ENCODE results near the gene CD46.
"Not testable (repeated sequence)": the region's sequence is repeated elsewhere in the genome, so short reads cannot be mapped to it uniquely, and the experiment has no call there.

Gene CD46

GRCh38 chr1:207751790-207752455 lies at the start of gene CD46:
Gene CD46 (plus strand): TSS chr1:207752054. CDS start chr1:207752213, 159 bp downstream.
- DNase-seq (ENCODE audit: low read depth) = peak; percentile 87

- no peak for DNase-seq (ENCODE audit: low read depth)
Measured at GRCh38 chr1:207702317-207702716, 49.5 kb upstream of the CD46 start.

- DNase-seq (ENCODE audit: low read depth) = no peak
Measured at GRCh38 chr1:207703712-207704111, 48.1 kb upstream of the CD46 start.

DNA sequence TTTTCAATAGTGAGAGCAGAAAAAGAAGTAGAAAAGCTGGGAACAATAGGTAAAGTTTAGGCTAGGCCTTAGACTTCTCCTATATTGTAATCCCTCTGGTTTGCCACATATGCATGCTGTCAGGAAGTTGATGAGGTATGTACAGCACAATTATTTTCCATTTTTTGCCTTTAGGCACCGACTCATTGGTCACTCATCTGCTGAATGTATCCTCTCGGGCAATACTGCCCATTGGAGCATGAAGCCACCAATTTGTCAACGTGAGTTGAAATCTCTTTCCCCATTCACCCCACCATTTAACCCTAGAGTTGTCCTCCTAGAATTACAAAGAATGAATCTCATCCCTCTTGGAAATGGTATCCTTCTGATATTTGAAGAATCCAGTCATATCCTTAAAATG lies 43.9 kb upstream of the CD46 start:
- DNase-seq (ENCODE audit: low read depth) = not testable (repeated sequence)

GRCh38 chr1:207711285-207711684 lies 40.6 kb upstream of the CD46 start:
- DNase-seq (ENCODE audit: low read depth) = no peak

GRCh38 chr1:207712701-207713100 lies 39.2 kb upstream of the CD46 start:
- DNase-seq (ENCODE audit: low read depth) = not testable (repeated sequence)

DNA sequence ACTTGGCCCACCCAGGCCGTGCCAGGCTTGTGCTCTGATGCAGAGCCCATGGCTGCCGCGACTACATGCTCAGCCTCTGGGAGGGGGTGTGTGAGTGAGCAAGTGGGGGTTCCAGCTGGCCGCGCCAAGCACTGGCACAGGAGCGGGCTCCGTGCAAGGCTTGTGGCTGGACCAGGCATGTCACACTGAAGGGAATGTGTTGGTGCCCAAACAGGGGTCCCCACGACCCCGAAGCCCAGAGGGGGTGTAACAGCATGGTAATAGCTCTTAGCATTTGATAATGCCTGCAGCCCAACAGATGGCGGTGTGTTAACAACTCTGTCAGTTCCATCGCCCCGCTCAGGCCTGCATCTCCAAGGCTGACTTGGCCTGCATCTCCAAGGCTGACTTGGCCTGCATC lies 38.3 kb upstream of the CD46 start:
- no peak for DNase-seq (ENCODE audit: low read depth)

GRCh38 chr1:207719234-207719633 lies 32.6 kb upstream of the CD46 start:
- no peak for DNase-seq (ENCODE audit: low read depth)

GRCh38 chr1:207728200-207728858 lies 23.5 kb upstream of the CD46 start:
- DNase-seq (ENCODE audit: low read depth) = not testable (repeated sequence)

DNA sequence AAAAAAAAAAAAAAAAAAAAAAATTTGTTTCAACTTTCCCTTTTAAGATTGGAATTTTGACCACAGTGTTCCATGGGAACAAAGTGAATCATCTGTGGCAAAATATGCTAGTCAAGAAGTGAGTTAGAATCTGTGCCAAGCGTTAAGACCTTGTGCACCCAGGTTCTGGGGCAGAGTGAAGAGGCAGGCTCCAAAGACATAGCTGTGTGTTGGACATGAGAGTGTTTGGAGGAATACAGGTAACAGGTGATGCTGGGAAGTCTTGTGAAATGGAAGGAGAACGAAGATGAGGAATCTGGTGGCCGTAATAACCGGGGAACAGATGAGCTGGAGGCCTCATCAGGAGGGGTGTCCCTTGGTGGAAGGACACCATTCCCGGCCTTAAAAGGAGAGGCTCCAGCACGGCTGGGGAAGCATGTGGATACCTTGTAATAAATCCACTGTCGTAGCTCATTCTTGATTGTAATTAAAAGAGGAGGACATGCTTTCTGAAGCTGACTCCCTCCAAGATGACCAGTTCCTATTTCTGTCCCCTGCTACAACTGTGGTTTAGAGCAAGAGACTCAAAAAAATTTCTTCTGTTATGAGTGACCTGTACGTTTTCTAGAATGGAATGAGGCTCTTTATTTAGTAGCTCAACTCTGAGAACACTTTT lies 14.2 kb upstream of the CD46 start:
- not testable (repeated sequence) for DNase-seq (ENCODE audit: low read depth)

DNA sequence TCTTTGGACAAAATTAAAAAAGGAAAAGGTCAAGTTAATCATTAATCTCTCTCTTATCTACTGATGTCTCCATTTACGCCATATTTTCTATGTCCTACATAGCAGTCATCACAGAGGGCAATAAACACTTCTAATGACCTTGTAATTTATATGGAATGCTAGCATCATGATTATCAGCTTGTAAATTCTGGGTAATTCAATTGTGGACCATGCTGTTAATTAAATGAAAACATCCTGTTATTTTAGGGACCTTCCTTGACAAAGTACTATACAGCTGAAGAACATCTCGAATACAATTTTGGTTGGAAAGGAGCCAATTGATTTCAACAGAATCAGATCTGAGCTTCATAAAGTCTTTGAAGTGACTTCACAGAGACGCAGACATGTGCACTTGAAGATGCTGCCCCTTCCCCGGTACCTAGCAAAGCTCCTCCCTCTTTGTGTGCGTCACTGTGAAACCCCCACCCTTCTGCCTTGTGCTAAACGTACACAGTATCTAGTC lies 13.6 kb upstream of the CD46 start:
- not testable (repeated sequence) for DNase-seq (ENCODE audit: low read depth)

- DNase-seq (ENCODE audit: low read depth) = no peak
Measured at GRCh38 chr1:207740207-207740606, 11.6 kb upstream of the CD46 start.

GRCh38 chr1:207742850-207743555 lies 8.9 kb upstream of the CD46 start:
- DNase-seq (ENCODE audit: low read depth) = no peak

DNA sequence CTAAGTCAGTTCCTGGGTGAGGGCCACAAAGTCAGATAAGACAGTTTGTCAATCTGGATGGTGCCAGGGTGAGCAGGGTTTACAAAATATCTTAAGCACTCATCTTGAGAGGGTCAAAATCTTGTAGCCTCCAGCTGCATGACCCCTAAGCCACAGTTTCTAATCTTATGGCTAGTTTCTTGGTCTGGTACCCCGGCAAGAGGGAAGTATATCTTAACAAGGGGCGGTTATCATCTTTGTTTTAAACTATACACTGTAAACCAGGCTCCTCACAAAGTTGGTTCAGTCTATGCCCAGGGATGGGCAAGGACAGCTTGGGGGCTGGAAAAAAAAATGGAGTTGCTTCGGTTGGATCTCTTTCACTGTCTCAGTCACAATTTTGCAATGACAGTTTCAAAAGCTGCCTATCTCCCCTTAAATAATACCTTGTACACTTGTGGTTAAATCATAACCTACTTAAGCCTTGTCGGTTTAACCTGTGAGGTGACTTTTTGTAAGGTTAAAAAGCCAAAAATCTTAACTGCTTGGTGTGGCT lies 7.8 kb upstream of the CD46 start:
- DNase-seq (ENCODE audit: low read depth) = no peak

GRCh38 chr1:207745285-207745684 lies 6.6 kb upstream of the CD46 start:
- no peak for DNase-seq (ENCODE audit: low read depth)

DNA sequence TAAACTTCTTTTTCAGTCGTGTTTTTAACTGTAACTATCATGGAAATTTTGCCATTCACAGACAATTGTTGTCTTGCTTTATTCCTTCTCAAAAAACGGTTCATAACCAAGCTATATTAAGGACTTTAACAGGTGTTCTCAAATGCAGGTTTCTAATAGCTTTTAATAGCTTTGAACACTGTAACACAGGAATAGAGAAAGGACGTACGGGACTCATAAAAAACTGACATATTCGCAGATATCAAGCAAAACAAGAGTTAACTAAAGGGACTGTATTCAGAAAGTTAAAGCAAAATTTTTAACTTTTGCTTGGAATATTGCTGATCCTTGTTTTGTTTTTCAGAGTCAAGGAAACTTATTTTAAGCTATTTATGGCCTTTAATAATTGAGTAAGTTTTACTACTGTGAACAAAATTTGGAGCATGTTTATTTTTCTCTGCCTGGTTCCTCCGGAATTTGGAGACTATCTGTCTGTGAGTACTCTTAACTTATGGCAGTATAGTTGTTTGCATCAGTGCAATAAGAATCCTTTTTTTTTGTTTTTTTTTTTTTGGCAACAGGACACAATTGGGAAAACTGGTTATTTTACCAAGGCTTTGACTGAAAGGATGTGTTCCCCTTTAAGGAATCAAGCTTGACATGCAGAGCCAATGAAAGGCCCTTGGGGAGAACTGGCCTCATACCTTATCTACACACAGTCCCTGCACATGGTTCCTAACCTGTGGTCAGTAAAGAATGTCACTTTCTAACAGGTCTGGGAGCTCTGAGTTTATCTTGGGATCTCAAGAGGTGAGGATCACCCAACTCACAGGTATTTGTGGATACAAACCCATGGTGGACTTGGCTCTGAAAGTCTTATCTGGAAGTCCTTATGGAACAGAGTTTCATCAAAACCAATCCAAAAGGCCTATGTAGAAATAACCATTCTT lies 5.8 kb upstream of the CD46 start:
- DNase-seq (ENCODE audit: low read depth) = no peak

- DNase-seq (ENCODE audit: low read depth) = no peak
Measured at GRCh38 chr1:207747627-207748492, 4.0 kb upstream of the CD46 start.

DNA sequence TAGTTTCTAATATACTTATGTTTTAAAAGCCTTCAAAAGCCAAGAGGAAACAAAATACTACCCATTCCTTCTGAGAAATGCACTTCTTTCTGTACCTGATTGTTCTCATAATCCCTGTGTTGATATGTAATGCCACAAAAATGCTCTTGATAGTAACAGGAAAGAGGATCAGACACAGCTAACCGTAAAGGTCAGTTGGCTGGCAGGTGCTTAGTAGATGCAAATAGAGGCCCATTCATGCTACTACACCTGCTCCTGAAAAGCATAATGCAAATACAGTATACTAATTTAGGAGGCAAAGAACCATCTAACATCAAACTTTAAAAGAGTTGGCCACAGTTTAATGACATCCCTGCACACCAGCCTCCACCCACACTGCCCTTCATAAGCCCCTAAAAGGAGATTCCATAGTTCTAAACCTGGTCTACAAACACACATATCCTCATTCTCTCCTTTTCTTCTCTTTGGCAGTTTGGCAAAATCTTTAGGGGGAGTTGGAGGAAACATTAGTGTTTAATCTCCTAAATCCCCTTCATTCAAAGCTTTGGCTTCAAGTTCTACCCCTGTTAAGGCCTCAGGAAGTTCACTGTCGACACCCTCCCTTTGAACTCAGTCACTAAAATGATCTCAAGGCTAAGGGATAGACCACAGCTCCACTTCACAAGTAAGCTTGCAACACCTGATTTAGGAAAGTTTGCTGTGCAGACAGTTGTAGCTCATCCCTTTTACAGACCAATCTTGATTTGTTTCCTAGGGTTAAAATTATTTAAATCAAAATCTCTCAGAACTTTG lies 2.9 kb upstream of the CD46 start:
- no peak for DNase-seq (ENCODE audit: low read depth)

- DNase-seq (ENCODE audit: low read depth) = no peak
Measured at GRCh38 chr1:207750631-207751305, 1.1 kb upstream of the CD46 start.

All from activated T-cell treated with anti-CD3 and anti-CD28 coated beads for 1 hour (primary cell).